GM12892 (cell line): ENCODE results near the gene TMEM130.

Source experiments
- DNase-seq: peaks from one replicate; pipeline ENCODE4 v3.0.0; 2011; ENCODE audit not compliant: insufficient read length
- FAIRE-seq: peaks from 2 replicates; lab custom pipeline; 2011; peaks lifted over from hg19 to GRCh38; lab: Jason Lieb, UNC
- POLR2A ChIP-seq: IDR thresholded peaks from 2 replicates; pipeline ENCODE4 v1.6.1; 2011; ENCODE audit warnings: low read depth, low read length, control low read depth
- POLR2AphosphoS5 ChIP-seq: IDR thresholded peaks from 2 replicates; pipeline ENCODE4 v1.6.1; 2011; ENCODE audit warnings: low read depth, low read length, control low read depth
- TAF1 ChIP-seq: IDR thresholded peaks from 2 replicates; pipeline ENCODE4 v1.6.1; 2011; ENCODE audit warnings: low read depth, mild to moderate bottlenecking, control low read depth, low read length, borderline replicate concordance

TMEM130 gene

DNA sequence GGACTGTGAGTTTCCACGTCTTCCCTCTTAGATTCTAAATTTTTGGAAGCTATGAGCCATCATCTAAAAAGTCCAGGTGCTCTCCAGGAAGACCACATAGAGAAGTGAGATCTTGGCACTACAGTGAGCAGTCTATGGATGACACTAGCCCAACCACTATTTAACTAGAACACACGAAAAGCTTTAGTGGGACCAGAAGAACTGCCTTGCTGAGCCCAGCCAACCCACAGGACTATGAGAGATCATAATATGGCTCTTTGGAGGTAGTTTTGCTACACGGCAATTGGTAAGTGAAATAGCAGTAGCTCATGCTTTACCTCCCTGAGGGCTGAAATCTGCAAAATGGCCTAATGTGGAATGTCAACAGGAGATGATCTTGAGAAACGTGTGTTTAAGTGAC is 68.8 kb downstream of the TMEM130 start:
- TF ChIP-seq POLR2AphosphoS5 = no peak
- no peak for TF ChIP-seq TAF1
- TF ChIP-seq POLR2A = no peak
- DNase-seq (no peak), FAIRE-seq (no peak)

DNA sequence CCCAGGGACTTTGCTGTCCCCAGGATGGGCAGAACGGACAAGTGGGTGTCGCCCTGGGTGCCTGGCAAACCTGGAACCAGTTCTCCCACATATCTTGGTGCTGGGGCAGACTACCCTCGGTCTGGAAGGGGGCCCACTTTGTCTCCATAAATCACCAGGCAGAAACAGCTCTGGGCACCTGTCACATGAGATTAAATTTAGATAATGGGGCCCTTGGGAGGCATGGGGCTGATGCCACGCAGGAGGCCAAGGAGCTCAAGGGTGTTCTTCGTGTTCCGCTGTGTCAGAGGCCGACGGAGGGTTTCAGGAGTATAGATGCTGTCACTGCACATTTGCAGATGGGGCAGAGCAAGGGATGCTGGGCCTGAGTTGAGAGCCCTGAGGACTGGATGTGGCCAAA is 72.7 kb downstream of the TMEM130 start:
- FAIRE-seq (no peak), DNase-seq (no peak)
- TF ChIP-seq POLR2AphosphoS5 = no peak
- no peak for TF ChIP-seq POLR2A
- no peak for TF ChIP-seq TAF1
